Kidney (tissue), 14 donors: ENCODE measurements around the gene HMG20B. TPM values are rescaled to one million over a fixed set of nuclear protein-coding genes. Genes with fewer than 3 reads are reported as not detected.

ENCODE experiments used
- DNase-seq, 5 donors: peaks; one replicate each; pipeline ENCODE4 v3.0.0-alpha.2; 2013 to 2020
- FAIRE-seq: peaks from 2 replicates; lab custom pipeline; 2012; peaks lifted over from hg19 to GRCh38; lab: Jason Lieb, UNC
- H3K27ac ChIP-seq, 2 donors: one replicate each; pipeline ENCODE4 v1.7.0; 2013; ENCODE audit warnings: low read depth in 2 of 2, low read length in 2 of 2, inconsistent platforms in 1 of 2
- H3K27me3 ChIP-seq: one replicate; pipeline ENCODE4 v1.7.1; 2013; ENCODE audit warnings: low read length, inconsistent platforms; ENCODE audit not compliant: control insufficient read depth, insufficient read depth
- H3K36me3 ChIP-seq, 3 donors: one replicate each; pipeline versions ENCODE4 v1.7.0 to v1.7.1; 2013; ENCODE audit warnings: low read length in 3 of 3, control low read depth in 1 of 3, inconsistent platforms in 1 of 3; ENCODE audit not compliant: insufficient read depth in 3 of 3, control insufficient read depth in 2 of 3
- H3K4me1 ChIP-seq, 3 donors: one replicate each; pipeline versions ENCODE4 v1.7.0 to v1.7.1; 2013; ENCODE audit warnings: low read length in 3 of 3, inconsistent platforms in 1 of 3, low read depth in 1 of 3; ENCODE audit not compliant: control insufficient read depth in 2 of 3, insufficient read depth in 2 of 3
- H3K4me3 ChIP-seq, 3 donors: one replicate each; pipeline versions ENCODE4 v1.7.0 to v1.8.1; 2013; ENCODE audit warnings: low read length in 3 of 3, control low read depth in 1 of 3, inconsistent platforms in 1 of 3
- H3K9ac ChIP-seq, 3 donors: one replicate each; pipeline versions ENCODE4 v1.7.0 to v1.7.1; 2013; ENCODE audit warnings: low read length in 3 of 3, control low read depth in 1 of 3, inconsistent platforms in 1 of 3
- H3K9me3 ChIP-seq, 3 donors: one replicate each; pipeline versions ENCODE4 v1.7.0 to v1.7.1; 2013; ENCODE audit warnings: low read length in 3 of 3, control low read depth in 1 of 3, inconsistent platforms in 1 of 3; ENCODE audit not compliant: control insufficient read depth in 2 of 3, insufficient read depth in 1 of 3
- intact Hi-C: fragments of 100-400 bp; cut with DNase I; formaldehyde crosslinking; loops from one replicate; pipeline ENCODE4 v1.11.1; 2022
- polyA plus RNA-seq: library from polyadenylated mRNA; stranded (reverse); fragments of 350-450 nt; fragmentation: Illumina TruSeq; extraction: RNeasy Lipid Tissue Mini Kit (QIAGEN cat#74804); gene quantifications from one replicate; pipeline ENCODE4 v1.2.3, GENCODE V29; 2014; ENCODE audit warnings: low read depth, low replicate concordance; ENCODE audit not compliant: insufficient read depth
- total RNA-seq: library from RNA; stranded (reverse); fragmentation: NEBNext Ultra II Directional; extraction: Animal tissue kit (Norgen Biotek cat#: 25700); gene quantifications from one replicate; pipeline ENCODE4 v1.2.1, GENCODE V29; 2021
- TF ChIP-seq, protein P1 (sequence below): IDR thresholded peaks from 3 replicates; pipeline ENCODE4 v1.5.1; 2012; ENCODE audit warnings: mild to moderate bottlenecking, moderate library complexity, borderline replicate concordance; ENCODE audit not compliant: insufficient read depth; ENCODE audit errors: extremely low read depth
- donor health status: control.
- donor health status: control.
- donor health status: control.
- donor health status: control.
- donor health status: control.
- donor health status: DM: yes; HTN: yes; CAD: no.
- donor health status: Normal renal cell carcinoma (clear cell type).

The HMG20B gene
- total and polyA plus RNA-seq, 2 donors from 2014 or later = 69.7 to 82.6 TPM

DNA sequence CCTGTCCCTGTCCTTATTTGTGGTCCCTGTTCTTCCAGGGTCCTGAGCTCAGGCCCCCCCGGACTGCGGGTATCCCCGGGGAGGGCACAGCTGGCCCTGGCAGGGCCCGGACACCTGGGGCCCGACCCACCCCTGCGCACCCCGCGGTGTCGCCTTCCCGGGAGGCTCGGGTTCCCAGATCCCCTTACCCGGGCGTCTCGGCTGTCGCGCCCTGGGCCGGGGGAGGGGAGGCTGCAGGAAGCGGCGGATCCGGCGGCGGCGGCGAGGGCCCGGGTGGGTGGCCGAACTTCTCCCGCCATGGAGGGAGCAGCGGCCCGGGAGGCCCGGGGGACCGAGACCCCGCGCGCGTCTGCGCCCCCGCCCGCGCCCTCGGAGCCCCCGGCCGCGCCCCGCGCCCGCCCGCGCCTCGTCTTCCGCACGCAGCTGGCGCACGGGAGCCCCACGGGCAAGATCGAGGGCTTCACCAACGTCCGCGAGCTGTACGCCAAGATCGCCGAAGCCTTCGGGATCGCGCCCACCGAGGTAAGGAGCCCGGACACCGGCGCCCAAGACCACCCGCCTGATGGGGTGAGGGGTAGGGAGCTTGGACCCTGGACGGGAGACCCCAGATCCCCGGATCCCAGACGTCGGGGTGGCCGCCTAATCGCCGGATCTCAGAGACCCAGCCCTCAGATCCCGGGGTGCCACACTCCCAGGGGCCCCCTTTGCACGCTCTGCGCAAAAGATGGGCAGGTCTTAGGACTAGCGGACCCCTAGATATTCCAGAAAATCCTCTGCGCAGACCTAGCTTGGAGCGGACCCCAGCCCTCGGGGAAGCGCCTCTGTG is 12.8 kb downstream of the HMG20B start, which contains the start of gene GIPC3:
Gene GIPC3 (plus strand): TSS at position 178 of the 826 bp plus-strand sequence. CDS start 120 bp downstream, at position 298.
- no peaks in the 10 kb centered on the region for H3K4me1 ChIP-seq

GRCh38 chr19:3586127-3586626 is 13.4 kb downstream of the HMG20B start:
- H3K4me1 ChIP-seq = no peaks in the 10 kb centered on the region
- TF ChIP-seq, protein P1, sequence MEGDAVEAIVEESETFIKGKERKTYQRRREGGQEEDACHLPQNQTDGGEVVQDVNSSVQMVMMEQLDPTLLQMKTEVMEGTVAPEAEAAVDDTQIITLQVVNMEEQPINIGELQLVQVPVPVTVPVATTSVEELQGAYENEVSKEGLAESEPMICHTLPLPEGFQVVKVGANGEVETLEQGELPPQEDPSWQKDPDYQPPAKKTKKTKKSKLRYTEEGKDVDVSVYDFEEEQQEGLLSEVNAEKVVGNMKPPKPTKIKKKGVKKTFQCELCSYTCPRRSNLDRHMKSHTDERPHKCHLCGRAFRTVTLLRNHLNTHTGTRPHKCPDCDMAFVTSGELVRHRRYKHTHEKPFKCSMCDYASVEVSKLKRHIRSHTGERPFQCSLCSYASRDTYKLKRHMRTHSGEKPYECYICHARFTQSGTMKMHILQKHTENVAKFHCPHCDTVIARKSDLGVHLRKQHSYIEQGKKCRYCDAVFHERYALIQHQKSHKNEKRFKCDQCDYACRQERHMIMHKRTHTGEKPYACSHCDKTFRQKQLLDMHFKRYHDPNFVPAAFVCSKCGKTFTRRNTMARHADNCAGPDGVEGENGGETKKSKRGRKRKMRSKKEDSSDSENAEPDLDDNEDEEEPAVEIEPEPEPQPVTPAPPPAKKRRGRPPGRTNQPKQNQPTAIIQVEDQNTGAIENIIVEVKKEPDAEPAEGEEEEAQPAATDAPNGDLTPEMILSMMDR = peak; percentile 33
- H3K27me3 ChIP-seq = no peaks in the 10 kb centered on the region
- peak overlapping the region in 1 of 2 donors; percentile 60 for H3K27ac ChIP-seq
- H3K9ac ChIP-seq = peak overlapping the region in 1 of 3 donors; percentile 34
- intact Hi-C loops = no loop called here
- H3K36me3 ChIP-seq = no peaks in the 10 kb centered on the region
- H3K4me3 ChIP-seq = peak overlapping the region in 1 of 3 donors; percentile 49
- no peak for FAIRE-seq
- no peak for DNase-seq
- H3K9me3 ChIP-seq = no peaks in the 10 kb centered on the region

More for the DNA sequence above, 12.8 kb downstream of the HMG20B start, which contains the start of gene GIPC3:
- Histone ChIP-seq H3K9me3 (no peaks in the 10 kb centered on the region), H3K27me3 (no peaks in the 10 kb centered on the region), H3K4me3 (peak within 1 kb of the TSS in 1 of 3 donors; percentile 49), H3K9ac (peak within 1 kb of the TSS in 2 of 3 donors; percentile 16 to 34), H3K36me3 (no peaks in the 10 kb centered on the region), H3K27ac (peak within 1 kb of the TSS in 1 of 2 donors; percentile 60)
- no peak for DNase-seq
- no peak for FAIRE-seq
- intact Hi-C loops = no loop called here
- TF ChIP-seq, protein P1 = no peak

DNA sequence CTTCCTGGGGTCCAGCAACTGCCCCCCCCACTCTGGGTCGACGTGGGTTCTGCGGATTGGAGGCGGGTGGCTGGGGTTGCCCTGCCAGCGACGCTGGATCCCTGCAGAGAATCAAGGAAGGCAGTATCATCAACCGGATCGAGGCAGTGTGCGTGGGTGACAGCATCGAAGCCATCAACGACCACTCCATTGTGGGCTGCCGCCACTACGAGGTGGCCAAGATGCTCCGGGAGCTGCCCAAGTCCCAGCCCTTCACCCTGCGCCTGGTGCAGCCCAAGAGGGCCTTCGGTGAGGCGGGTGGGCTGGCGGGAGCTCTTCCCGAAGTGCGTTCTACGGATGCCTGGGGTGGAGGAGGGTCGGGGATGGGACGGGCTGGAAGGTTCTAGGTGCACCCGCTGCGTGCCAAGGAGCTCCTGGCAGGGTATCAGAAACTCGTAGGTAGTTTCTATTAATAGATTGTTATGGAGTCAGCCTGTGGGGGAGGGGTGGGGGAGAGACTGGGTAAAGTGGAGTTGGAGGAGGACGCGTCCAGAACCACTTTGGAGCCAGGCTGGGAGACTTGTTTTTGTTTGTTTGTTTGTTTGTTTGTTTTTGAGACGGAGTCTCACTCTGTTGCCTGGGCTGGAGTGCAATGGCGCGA is 14.1 kb downstream of the HMG20B start:
- Histone ChIP-seq H3K27me3 (no peaks in the 10 kb centered on the region), H3K4me3 (no peak overlapping the region), H3K36me3 (no peaks in the 10 kb centered on the region), H3K9me3 (no peaks in the 10 kb centered on the region), H3K9ac (no peak overlapping the region), H3K27ac (no peak overlapping the region), H3K4me1 (no peaks in the 10 kb centered on the region)
- FAIRE-seq (no peak), DNase-seq (no peak)
- TF ChIP-seq, protein P1 = no peak
- intact Hi-C loops = no loop called here
